Muscle of arm (tissue), 12 donors: ENCODE results near the gene NAV1. TPM values are rescaled to one million over a fixed set of nuclear protein-coding genes. Genes with fewer than 3 reads are reported as not detected.
"Not testable (repeated sequence)": the region's sequence is repeated elsewhere in the genome, so short reads cannot be mapped to it uniquely, and the experiment has no call there.

Experiments used
- DNase-seq: peaks from one replicate; pipeline ENCODE4 v3.0.0-alpha.2; 2013
- polyA plus RNA-seq, 12 donors: library from polyadenylated mRNA; unstranded; fragments of 120-200 nt; gene quantifications; one replicate each; pipeline ENCODE4 v1.2.1, GENCODE V29; 2013; ENCODE audit not compliant: insufficient read length in 12 of 12

The NAV1 gene
- polyA plus RNA-seq, 12 donors, result 18.7 to 41.1 (median 25.9) TPM; not detected in 1

DNA sequence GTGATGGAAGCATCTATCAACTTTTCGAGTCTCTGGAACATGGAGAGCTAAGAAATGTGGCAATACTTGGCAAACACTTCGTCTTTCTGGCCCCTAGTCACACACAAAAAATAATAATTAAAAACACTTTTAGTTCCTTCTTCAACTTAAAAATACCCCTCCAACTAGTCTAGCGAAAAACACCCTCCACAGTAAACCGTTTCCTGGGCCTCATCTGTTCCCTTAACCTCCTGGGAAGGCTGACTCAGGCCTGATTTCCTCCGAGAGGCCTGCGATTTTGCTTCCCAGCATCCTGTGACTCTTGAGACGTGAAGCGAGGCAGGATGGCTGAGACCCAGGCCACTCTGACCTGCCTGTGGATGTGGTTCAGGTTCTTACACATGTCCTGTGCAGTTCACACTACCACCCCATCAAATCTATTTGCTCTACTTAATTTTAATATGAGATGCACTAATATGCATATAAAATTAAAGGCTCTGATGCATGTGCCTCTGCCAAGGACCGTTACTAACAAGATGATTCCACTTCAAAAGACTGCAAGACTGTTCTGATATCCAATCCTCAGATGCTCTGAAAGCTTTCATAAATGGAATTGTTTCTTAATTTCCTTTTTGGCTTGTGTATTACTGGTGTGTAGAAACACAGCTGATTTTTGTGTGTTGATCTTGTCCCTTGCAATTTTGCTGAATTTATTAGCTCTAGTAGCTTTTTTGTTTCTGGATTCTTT, 3.5 kb downstream of the NAV1 start:
- DNase-seq, result no peak

DNA sequence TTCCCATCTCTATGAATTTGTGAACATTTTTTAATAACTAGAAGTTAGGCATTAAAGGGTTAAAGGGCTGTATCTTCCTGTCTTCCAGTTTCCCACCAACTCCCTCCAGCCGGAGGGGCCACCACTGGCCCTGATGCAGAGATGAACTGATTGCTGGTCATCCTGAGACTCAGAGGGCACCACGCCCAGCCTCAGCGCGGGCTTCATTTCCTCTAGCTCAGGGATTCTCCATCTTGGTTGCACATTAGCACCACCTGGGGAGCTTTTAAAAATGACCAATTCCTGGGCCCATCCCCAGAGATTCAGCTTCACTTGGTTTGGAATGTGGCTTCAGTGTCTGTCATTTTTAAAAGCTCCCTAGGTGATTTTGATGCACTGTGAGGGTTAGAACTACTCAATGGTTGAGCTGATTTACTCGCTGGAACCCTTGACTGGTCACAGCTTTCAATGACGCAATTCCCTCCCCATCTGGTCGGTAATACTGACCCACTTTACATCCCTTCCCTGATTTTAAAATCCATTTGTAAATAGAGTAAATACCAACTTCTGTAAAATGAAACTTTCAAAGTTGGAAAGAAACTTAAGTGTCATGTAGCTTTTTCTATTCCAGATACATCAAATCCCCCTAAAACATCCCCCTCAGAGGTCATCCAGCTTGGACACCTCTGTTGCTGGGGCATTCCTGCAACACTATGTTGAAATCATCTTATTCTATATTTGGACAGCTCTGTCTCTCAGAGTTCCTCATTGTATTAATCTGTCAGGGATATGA, 5.1 kb downstream of the NAV1 start:
- no peak for DNase-seq

- DNase-seq, result no peak
These were observed 5.8 kb downstream of the NAV1 start for GRCh38 chr1:201544710-201545109.

DNA sequence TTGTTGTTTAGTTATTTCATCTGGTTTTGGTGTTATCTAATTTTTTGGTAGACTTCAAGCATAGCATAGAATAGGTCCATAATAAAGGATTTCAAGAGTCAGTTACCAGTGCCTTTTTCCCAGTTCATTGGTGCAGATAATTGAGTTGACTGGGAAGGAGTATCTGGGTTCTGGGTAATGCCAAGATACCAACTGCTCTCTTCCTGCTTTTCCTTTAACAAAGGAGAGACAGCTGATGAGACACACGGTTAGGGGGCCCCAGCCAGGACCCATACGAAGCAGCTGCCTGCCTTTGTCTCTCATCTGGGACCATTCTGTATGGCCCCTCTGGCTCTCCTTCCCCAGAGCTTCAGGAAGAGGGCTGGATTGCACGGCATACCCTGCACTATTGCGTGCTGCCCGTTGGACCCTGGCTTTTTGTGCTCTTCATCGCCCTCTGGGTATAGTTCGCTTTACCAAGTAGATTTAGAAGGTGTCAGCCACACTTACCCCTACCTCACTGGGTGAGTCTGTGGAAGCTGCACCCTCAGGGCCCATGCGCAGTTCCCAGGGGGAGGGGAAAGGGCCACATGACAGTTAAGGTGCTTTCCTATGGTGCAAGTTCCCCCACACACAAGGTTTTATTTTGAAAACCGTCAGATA, 7.0 kb downstream of the NAV1 start:
- no peak for DNase-seq

GRCh38 chr1:201549522-201549921, 10.6 kb downstream of the NAV1 start:
- not testable (repeated sequence) for DNase-seq

DNA sequence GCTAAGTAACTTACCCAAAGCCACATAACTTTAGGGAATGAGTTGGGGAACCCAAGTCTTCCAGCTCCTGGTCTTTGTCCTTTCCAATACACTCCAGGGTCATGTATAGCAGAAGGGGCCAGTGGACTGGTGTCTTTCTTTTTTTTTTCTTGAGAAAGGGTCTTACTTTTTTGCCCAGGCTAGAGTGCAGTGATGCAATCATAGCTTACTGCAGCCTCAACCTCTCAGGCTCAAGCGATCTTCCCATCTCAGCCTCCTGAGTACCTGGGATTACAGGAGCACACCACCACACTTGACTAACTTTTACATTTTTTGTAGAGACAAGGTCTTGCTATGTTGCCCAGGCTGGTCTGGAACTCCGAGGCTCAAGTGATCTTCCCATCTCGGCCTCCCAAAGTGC, 12.2 kb downstream of the NAV1 start:
- DNase-seq, result no peak

DNA sequence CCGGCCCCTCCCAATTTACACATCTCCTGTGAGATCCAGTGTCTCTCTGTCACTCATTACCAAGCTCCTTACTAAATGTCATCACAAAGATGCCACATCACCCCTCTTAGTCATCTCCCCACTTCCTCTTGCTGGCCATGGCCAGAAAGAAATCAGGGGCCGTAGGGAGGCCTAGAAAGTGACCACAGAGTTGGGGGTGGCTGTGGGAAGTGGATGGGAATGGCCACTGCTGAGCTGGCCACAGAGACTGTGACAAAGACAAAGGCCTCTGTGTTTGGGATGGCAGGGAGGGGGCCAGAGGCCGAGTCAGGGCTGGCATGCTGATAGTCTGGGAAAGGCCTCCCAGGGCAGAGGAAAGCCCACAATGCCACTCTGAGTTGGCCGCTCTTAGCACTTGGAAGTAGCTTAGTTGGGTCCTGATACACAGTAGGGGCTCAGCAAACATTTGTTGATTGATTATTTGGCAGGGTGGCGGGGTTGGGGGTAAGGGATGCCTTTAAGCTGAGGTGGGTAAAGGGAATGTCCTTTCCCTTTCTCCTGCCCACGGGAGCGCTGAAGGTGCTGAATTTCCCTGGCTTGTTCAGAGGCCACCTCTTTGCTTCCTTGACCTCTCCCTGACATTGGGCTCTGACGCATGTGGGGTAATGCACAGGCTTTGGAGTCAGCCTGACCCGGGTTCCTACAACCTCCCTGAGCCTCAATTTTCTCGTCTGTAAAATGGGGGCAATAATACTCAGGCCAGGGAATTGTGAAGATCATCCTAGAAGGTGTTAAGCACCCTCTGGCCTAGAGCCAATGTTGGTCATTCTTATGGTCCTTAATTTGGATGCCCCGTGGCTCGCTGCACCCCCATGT, 13.2 kb downstream of the NAV1 start:
- no peak for DNase-seq

DNA sequence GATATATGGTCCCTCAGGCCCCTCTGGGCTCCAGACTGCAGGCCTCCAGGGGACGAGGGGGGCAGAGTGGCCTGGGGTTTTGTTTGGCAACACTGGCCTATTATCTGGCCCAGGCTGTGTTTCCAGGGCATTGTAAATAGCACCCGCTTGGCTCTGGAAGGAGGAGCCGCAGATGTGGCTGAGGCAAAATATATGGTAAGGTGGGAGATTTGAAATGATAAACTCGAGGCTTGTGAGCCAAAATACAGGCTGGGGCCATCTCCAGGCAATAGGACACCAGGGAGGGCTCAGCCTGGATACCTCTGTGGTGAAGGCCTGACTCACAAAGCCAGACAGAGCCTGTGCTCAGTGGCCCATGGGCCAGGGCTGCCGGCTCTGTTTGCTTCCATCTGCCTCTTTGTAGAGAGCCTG, 14.0 kb downstream of the NAV1 start:
- no peak for DNase-seq

DNA sequence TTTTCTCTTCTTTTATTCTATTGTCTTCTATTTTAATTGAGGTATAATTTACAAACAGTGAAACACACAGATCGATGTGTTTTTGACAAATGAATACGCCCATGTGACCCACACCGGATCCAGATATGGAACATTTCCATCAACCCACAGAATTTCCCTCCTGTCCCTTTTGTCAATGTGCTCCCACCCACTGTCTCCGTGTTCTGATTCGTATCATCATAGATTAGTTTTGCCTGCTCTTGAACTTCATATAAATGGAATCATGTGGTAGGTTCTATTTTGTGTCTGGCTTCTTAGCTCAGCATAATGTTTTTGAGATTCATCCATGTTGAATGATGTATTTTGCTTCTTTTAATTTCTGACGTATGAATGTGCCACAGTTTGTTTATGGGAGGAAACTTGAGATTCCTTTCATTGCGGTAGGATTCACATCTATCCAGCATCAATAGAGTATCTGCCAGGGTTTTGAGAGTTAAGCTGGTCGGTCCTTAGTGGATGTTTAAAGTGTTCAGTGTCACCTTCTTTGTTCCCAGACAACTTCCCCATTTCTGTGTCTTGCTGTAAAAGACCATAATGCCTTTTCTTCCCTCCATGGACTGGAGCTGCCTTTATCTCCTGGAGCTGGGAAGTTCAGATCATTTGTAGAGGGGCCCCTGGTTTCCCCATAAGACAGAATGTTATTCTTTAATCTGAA, 14.7 kb downstream of the NAV1 start:
- no peak for DNase-seq

DNA sequence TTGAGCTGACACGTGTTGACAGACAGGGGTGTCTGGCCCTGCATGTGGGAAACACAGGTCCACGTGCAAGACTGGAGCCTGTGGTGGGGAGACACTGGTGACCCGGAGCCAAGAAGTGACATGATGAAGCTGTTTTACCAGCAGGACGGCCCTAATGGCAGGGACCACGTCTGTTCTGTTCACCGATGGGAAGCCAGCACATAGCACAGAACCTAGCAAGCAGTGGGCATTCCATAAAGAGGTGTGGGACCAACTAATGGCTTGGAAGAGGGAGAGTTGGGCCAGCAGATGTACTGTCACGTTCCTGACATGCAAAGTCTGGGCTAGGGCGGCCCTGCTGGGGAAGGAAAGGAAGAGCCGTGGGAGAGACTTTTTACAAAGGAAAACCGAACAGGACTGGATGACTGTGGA, 15.3 kb downstream of the NAV1 start:
- no peak for DNase-seq

DNA sequence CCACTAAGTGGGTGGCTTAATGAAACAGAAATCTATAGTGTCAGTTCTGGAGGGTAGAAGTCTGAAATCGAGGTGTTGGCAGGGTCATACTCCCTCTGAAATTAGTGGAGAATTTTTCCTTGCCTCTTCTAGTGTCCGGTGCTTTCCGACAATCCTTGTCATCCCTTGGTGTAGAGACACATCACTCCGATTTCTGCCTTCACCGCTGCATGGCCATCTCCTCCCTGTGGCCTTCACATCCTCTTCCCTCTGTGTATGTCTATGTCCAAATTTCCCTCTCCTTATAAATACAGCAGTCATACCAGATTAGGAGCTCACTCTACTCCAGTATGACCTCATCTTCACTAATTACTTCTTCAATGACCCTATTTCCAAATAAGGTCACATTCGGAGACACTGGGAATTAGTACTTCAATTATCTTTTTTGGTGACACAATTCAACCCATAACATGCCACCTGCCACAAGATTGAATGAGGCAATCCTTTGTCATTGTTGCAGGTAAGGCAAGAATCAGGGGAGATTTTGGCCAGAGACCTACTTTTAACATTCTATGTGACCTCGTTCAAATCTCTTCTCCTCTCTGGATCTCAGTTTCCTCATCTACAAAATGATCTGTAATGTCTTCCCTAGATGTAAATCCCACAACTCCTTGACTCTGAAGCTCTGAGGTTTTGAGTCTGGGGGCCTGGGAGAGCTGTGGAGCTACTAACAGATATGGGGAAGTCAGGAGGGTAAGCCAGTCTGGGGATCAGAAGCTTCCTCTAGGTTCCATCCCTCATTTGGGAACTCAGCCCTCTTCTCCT, 16.1 kb downstream of the NAV1 start:
- no peak for DNase-seq

DNA sequence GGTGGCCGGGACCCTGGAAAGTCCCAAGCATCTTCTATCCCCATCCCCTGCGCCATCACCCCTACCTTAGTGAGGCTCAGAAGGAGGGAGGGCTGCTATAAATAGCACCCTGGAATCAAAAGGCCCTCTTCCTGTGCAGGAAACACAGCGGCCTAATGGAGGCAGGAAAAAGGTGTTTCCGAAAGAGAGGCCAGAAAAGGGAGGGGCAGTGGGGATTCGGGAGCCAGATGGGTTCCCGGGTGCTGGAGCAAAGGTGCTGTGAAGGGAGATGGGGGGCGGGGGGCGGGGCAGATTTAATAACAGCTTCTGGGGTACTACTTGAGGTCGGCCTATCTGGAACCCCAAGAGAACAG, 16.6 kb downstream of the NAV1 start:
- DNase-seq, result no peak

DNA sequence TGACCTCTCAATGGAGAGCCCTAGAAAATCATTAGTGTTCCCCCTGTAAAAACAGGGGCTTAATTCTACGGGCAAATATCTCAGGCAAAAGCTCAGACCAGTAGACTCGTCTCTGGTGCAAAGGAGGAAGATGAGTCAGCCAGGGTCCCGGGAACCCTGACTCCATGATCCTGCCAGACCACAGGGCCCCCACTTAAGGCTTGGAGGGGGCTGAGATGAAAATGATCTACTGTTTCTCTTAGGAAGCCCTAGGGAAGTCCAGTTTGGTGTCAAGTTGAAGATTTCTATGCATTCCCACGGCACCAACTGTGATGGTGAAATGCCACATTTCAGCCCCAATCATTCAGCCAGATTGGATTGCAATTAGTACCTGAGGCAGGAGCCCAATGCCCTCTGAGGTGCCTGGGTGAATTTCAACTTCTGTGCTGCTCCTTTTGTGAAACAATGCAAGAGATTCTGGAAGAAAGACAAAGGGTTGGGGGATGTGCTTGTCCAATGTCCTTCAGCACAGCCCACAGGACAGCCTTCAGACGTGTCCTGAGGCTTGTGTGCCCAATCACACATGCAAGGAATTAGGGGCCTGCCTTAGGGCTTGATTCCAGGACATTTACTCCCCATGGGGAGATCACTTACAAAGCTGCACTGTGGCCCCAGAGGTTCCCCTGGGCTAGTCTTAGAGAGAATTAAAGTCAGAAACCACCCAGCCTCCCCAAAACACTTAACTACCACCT, 18.1 kb downstream of the NAV1 start:
- no peak for DNase-seq

GRCh38 chr1:201557572-201557958, 18.6 kb downstream of the NAV1 start:
- no peak for DNase-seq

DNA sequence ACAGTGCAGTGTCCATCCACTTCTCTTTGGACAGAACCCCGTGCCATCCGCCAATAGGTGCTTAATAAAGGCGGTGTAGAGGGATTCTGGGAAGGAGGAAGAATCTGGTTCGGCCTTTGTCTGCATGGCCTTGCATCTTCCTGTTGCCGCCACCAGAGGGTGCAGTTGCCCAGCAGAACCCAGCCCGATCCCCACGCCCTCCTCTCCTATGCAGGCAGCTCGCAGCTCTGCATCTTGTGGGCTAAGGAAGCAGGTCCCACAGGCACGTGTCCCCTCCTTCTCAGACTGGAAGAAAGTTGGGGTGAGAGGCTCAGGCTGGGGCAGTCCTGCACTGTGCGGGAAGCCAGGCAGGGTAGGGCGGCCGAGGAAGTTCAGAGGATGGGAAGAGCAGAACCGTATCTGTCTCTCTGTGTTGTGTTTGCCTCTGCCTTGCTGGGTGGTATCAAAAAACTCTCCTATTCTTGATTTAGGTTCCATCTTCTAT, 20.8 kb downstream of the NAV1 start:
- peak; percentile 84 for DNase-seq

DNA sequence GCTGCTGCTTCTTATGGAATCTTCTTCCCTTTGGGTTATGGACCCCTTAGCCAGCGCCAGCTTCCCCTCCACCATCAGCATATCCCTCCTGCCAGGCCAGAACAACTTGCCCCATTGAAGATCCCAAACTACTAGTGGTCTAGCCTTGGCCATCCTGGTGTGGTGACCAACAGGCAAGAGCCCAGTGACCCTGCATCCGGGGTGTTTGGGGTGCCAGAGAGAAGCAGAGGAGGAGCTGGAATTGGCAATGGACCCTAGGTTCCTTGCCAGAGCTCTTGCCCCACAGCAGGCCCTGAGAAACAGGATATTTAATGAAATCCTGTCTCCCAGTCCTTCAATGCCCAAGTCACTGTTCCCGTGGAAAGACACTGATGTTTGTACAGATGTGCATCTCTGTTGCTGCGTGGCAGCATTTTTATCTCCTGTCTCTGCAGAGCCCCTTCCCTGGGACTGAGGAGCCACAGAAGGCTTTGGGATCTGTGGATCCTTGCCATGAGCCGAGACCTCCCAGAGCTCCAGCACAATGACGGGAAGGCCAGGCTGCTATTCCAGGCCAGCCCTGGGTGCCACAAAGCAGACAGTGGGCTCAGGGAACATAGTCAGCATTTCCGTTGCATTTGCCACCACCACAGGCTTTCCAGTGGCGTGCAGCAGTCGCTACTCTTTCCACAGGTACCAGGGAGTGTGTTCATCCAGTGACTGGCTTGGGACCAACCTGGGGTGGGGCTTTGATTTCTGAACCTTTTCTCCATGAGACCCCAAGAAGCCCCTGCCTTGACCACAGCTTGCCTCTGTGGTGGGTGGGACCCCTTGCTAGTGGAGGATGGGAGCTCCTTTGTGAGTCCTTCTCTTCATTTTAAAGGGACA, 21.6 kb downstream of the NAV1 start:
- DNase-seq, result no peak

DNA sequence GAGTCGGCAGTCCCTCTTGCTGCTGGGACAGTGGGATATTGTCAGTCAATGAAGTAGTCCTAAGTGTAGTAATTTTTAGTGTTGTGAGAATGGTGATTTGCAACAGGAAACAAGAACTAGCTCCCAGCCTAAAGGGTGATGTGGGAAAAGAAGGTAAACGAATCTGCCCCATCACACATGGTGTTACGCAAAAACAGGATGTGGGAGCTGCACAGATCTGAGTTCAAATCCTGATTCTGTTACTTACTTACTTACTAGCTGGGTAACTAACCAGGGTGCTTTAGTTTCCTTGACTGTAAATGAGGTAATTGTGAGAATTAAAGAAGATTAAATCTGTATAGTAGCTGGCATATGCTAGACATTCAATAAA, 22.3 kb downstream of the NAV1 start:
- DNase-seq, result no peak

GRCh38 chr1:201561601-201562000, 22.7 kb downstream of the NAV1 start:
- no peak for DNase-seq

GRCh38 chr1:201562257-201562656, 23.3 kb downstream of the NAV1 start:
- no peak for DNase-seq
